LNCaP clone FGC (cell line): Measurements from ENCODE around the gene CLHC1.

Source experiments
- DNase-seq: peaks from one replicate; pipeline ENCODE4 v3.0.0-alpha.2; 2011; ENCODE audit warnings: low read depth
- H3K4me3 ChIP-seq: 2 replicates; pipeline ENCODE4 v1.5.1; 2011; ENCODE audit warnings: mild to moderate bottlenecking, low read depth, low read length, control low read depth
- CTCF ChIP-seq: IDR thresholded peaks from 2 replicates; pipeline ENCODE4 v1.5.1; 2012; ENCODE audit warnings: mild to moderate bottlenecking; ENCODE audit not compliant: control insufficient read depth, insufficient read depth; ENCODE audit errors: extremely low read depth

CLHC1 gene

DNA sequence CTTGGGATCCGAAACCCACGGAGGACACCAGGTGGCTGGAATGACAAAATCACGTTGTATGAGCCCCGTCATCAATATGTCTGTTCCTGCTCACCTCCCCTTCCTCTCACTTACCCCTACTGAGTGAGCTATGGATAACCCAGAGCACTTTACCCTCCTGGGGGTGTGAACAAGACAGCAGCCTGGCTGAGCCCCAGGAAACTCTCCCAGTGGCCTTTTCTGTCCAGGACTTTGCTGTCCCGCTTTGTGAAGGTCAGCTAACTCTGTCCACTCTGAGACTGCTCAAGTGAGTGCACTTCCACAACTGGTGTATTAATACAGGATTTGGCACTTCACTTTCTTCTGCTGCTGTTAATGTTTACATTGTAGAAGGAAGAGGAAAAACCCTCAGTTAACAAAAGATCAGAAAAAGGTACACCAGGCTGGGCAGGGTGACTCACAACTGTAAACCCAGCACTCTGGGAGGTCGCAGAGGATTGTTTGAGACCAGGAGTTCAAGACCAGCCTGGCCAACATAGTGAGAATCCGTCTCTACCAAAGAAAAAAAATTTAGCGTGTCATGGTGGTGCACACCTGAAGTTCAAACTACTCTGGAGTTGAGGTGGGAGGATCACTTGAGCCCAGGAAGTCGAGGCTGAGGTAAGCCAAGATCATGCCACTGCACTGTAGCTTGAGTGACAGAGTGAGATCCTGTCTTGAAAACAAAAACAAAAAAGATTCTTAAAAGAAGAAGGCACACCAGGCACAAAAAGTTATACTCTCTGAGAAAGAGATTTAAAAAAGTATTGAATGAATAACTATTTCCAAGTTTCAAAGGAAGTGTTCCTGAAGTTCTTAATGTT, 90.3 kb downstream of the CLHC1 start:
- TF ChIP-seq CTCF, result no peak
- no peak overlapping the region for H3K4me3 ChIP-seq
- no peak for DNase-seq

DNA sequence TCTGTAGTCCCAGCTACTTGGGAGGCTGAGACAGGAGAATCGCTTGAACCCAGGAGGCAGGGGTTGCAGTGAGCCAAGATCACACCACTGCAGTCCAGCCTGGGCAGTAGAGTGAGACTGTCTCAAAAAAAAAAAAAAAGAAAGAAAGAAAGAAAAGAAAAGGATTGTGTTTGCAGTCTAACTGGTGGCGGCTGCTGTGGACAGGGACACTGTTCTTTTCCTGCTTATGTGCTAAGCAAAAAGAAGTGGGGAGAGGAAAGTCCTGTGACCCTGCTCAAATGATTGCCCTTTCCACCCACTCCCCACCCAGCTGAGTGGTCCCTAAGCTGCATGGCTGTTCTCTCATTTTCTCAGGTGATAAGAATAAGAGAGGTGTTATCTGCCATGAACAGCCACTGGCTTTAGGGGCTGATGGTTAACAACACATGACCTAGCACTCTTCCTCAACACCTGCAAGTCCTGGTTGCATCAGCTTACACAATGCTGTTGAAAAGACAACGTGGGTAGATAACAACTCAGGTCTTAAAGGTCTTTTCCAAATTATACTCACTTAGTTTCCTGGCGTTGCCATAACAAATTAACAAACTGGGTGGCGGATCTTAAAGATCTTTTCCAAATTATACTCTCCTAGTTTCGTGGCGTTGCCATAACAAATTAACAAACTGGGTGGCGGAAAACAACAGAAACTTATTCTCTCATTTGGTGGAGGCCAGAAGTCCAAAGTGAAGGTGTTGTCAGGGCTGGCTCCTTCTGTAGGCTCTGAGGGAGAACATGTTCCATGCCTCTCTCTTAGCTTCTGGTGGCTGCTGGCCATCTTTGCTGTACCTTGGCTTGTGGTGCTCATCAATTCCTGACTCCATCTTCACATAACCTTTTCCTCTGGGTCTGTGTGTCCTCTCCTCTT, 91.5 kb downstream of the CLHC1 start:
- H3K4me3 ChIP-seq, result no peak overlapping the region
- DNase-seq, result no peak
- no peak for TF ChIP-seq CTCF

DNA sequence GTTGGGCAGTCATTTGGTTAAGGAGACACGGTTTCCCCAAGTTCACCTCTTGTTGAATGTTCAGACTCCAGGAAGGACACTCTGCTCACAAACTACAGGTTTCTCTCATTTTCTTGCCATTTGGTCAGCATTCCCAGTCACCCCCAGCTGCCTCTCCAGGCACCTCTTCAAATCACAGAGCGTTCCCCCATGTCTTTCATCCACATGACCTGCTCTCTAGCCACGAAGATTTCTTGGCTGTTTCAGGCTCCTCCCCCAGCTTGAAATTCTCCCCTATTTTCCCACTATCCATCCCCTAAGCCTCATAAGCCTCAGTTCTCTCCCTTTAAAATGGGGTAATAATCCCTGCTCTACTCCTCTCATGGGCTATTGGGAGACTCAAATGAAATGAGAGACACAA, 92.8 kb downstream of the CLHC1 start:
- no peak for DNase-seq
- TF ChIP-seq CTCF, result no peak
- H3K4me3 ChIP-seq, result no peak overlapping the region

DNA sequence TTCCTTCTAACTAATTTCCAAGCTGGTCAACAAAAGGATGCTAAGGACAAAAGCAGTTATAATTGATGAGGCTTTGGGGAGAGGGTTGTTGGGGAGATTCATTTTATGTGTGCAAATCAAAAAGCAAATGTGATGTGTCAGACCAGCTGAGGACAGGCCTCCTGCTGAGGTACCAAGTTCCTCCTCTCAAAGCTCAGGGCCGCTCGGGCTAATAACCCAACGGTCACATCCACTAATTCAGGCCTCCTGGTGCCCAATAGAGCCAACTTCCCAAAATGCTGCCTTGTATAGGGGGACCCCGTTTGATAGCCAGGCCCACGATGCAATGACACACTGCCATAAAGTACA, 93.2 kb downstream of the CLHC1 start:
- TF ChIP-seq CTCF, result no peak
- no peak overlapping the region for H3K4me3 ChIP-seq
- no peak for DNase-seq

GRCh38 chr2:55138014-55138881, 93.8 kb downstream of the CLHC1 start:
- TF ChIP-seq CTCF, result no peak
- no peak overlapping the region for H3K4me3 ChIP-seq
- DNase-seq, result no peak
